Stimulated activated CD4-positive, alpha-beta T cell treated with anti-CD3 and anti-CD28 coated beads, Interleukin-12 subunit alpha, Interleukin-12 subunit beta, amount 100 ng/mL, for 4 hours (primary cell): Measurements from ENCODE around the gene TBCK.
"Not testable (repeated sequence)": the region's sequence is repeated elsewhere in the genome, so short reads cannot be mapped to it uniquely, and the experiment has no call there.

ENCODE experiments used
- DNase-seq: peaks from one replicate; pipeline ENCODE4 v3.0.0-alpha.2; 2020

The TBCK gene

GRCh38 chr4:106284227-106284626, 31.8 kb downstream of the TBCK start:
- no peak for DNase-seq

- DNase-seq = no peak
These were observed 38.8 kb downstream of the TBCK start for GRCh38 chr4:106277140-106277675.

GRCh38 chr4:106273831-106274230, 42.2 kb downstream of the TBCK start:
- DNase-seq = no peak

- DNase-seq = no peak
These were observed 45.3 kb downstream of the TBCK start for GRCh38 chr4:106270736-106271135.

GRCh38 chr4:106269711-106270110, 46.3 kb downstream of the TBCK start:
- DNase-seq = no peak

GRCh38 chr4:106268786-106269185, 47.2 kb downstream of the TBCK start:
- no peak for DNase-seq

GRCh38 chr4:106266201-106266600, 49.8 kb downstream of the TBCK start:
- DNase-seq = no peak

GRCh38 chr4:106264331-106264728, 51.7 kb downstream of the TBCK start:
- no peak for DNase-seq

GRCh38 chr4:106263594-106264330, 52.2 kb downstream of the TBCK start:
- DNase-seq = no peak

GRCh38 chr4:106261980-106262379, 54.0 kb downstream of the TBCK start:
- DNase-seq = no peak

- DNase-seq = no peak
These were observed 57.6 kb downstream of the TBCK start for GRCh38 chr4:106258145-106259045.

- no peak for DNase-seq
These were observed 59.8 kb downstream of the TBCK start for GRCh38 chr4:106256190-106256589.

GRCh38 chr4:106255195-106255594, 60.8 kb downstream of the TBCK start:
- DNase-seq = no peak

- DNase-seq = no peak
These were observed 62.5 kb downstream of the TBCK start for GRCh38 chr4:106253364-106254129.

- no peak for DNase-seq
These were observed 68.4 kb downstream of the TBCK start for GRCh38 chr4:106247600-106247999.

- no peak for DNase-seq
These were observed 69.6 kb downstream of the TBCK start for GRCh38 chr4:106246441-106246840.

GRCh38 chr4:106245176-106245575, 70.8 kb downstream of the TBCK start:
- no peak for DNase-seq

GRCh38 chr4:106240699-106241098, 75.3 kb downstream of the TBCK start:
- DNase-seq = no peak

- no peak for DNase-seq
These were observed 77.1 kb downstream of the TBCK start for GRCh38 chr4:106238820-106239420.

GRCh38 chr4:106231931-106232330, 84.1 kb downstream of the TBCK start:
- DNase-seq = no peak

GRCh38 chr4:106222548-106222947, 93.5 kb downstream of the TBCK start:
- no peak for DNase-seq

GRCh38 chr4:106213291-106213690, 102.7 kb downstream of the TBCK start:
- not testable (repeated sequence) for DNase-seq

GRCh38 chr4:106210021-106210420, 106.0 kb downstream of the TBCK start:
- no peak for DNase-seq
